ENCODE measurements around the gene AP5Z1. TPM values are rescaled to one million over a fixed set of nuclear protein-coding genes. Genes with fewer than 3 reads are reported as not detected.

The AP5Z1 gene
- total and polyA plus RNA-seq, 2 experiments from 2014 or later: 31.2 to 44.5 TPM

- DNase-seq: no peak
- no peaks in the 10 kb centered on the region for H4K20me1 ChIP-seq (ENCODE audit: insufficient read depth)
These were observed 28.2 kb downstream of the AP5Z1 start for GRCh38 chr7:4803397-4804241.

GRCh38 chr7:4805110-4805983 is 29.9 kb downstream of the AP5Z1 start:
- Histone ChIP-seq H3K27me3 (replicated peaks; ENCODE audit: insufficient read depth) (no peaks in the 10 kb centered on the region), H3F3A (ENCODE audit: insufficient read depth) (no peaks in the 10 kb centered on the region), H3K36me3 (ENCODE audit: low read depth) (no peaks in the 10 kb centered on the region), H3K4me2 (ENCODE audit: unreplicated experiment) (no peak overlapping the region), H3K4me3 (no peak overlapping the region), H3K79me2 (ENCODE audit: insufficient read depth) (no peaks in the 10 kb centered on the region), H3K9me3 (ENCODE audit: low read depth) (no peaks in the 10 kb centered on the region), H3K9me2 (ENCODE audit: insufficient read depth) (no peaks in the 10 kb centered on the region), H2AFZ (no peak overlapping the region), H3K9ac (no peak overlapping the region), H4K20me1 (ENCODE audit: insufficient read depth) (no peaks in the 10 kb centered on the region), H3K4me1 (ENCODE audit: insufficient read depth) (no peaks in the 10 kb centered on the region), H3K27ac (no peak overlapping the region)
- in situ Hi-C loops (cut with MboI): no loop called here
- WGBS, 2 experiments (ENCODE audit: low coverage in 1 of 2, low lambda C conversion rate in 2 of 2, missing lambda C conversion rate in 2 of 2): 80 to 85% methylated on average over 21 to 25 of the region's 29 CpGs
- TF ChIP-seq EZH2 (IDR thresholded peaks at IDR 0.05; ENCODE audit: insufficient read depth, poor library complexity, severe bottlenecking) (no peak), EZH2phosphoT487 (IDR thresholded peaks at IDR 0.05; ENCODE audit: insufficient read depth, low read depth) (no peak)
- no peak for DNase-seq

More at GRCh38 chr7:4803397-4804241, 28.2 kb downstream of the AP5Z1 start:
- H3K27ac ChIP-seq: no peak overlapping the region
- H3K4me1 ChIP-seq (ENCODE audit: insufficient read depth): no peaks in the 10 kb centered on the region
- TF ChIP-seq EZH2phosphoT487 (IDR thresholded peaks at IDR 0.05; ENCODE audit: insufficient read depth, low read depth) (no peak), EZH2 (IDR thresholded peaks at IDR 0.05; ENCODE audit: insufficient read depth, poor library complexity, severe bottlenecking) (no peak)
- H3F3A ChIP-seq (ENCODE audit: insufficient read depth): no peaks in the 10 kb centered on the region
- H3K79me2 ChIP-seq (ENCODE audit: insufficient read depth): no peaks in the 10 kb centered on the region
- H3K9ac ChIP-seq: no peak overlapping the region
- no peak overlapping the region for H2AFZ ChIP-seq
- H3K9me3 ChIP-seq (ENCODE audit: low read depth): no peaks in the 10 kb centered on the region
- H3K4me3 ChIP-seq: no peak overlapping the region
- no peak overlapping the region for H3K4me2 ChIP-seq (ENCODE audit: unreplicated experiment)
- H3K36me3 ChIP-seq (ENCODE audit: low read depth): no peaks in the 10 kb centered on the region
- no peaks in the 10 kb centered on the region for H3K27me3 ChIP-seq (replicated peaks; ENCODE audit: insufficient read depth)
- in situ Hi-C loops (cut with MboI): no loop called here
- H3K9me2 ChIP-seq (ENCODE audit: insufficient read depth): no peaks in the 10 kb centered on the region
- 71 to 77% methylated on average over 26 to 37 of the region's 41 CpGs for WGBS, 2 experiments (ENCODE audit: low coverage in 1 of 2, low lambda C conversion rate in 2 of 2, missing lambda C conversion rate in 2 of 2)

GRCh38 chr7:4805984-4806300 is 30.5 kb downstream of the AP5Z1 start:
- Histone ChIP-seq H3K27ac (no peak overlapping the region), H3F3A (ENCODE audit: insufficient read depth) (no peaks in the 10 kb centered on the region), H3K27me3 (replicated peaks; ENCODE audit: insufficient read depth) (no peaks in the 10 kb centered on the region), H3K36me3 (ENCODE audit: low read depth) (no peaks in the 10 kb centered on the region), H3K4me1 (ENCODE audit: insufficient read depth) (no peaks in the 10 kb centered on the region), H3K4me3 (no peak overlapping the region), H3K9me2 (ENCODE audit: insufficient read depth) (no peaks in the 10 kb centered on the region), H3K4me2 (ENCODE audit: unreplicated experiment) (no peak overlapping the region), H4K20me1 (ENCODE audit: insufficient read depth) (no peaks in the 10 kb centered on the region), H3K9me3 (ENCODE audit: low read depth) (no peaks in the 10 kb centered on the region), H3K9ac (no peak overlapping the region), H2AFZ (no peak overlapping the region), H3K79me2 (ENCODE audit: insufficient read depth) (no peaks in the 10 kb centered on the region)
- 79 to 82% methylated on average over 7 to 8 of the region's 8 CpGs for WGBS, 2 experiments (ENCODE audit: low coverage in 1 of 2, low lambda C conversion rate in 2 of 2, missing lambda C conversion rate in 2 of 2)
- in situ Hi-C loops (cut with MboI): no loop called here
- no peak for TF ChIP-seq EZH2 (IDR thresholded peaks at IDR 0.05; ENCODE audit: insufficient read depth, poor library complexity, severe bottlenecking)
- no peak for TF ChIP-seq EZH2phosphoT487 (IDR thresholded peaks at IDR 0.05; ENCODE audit: insufficient read depth, low read depth)
- no peak for DNase-seq

GRCh38 chr7:4806983-4807597 is 31.7 kb downstream of the AP5Z1 start:
- 76 to 88% methylated on average over 10 to 17 of the region's 17 CpGs for WGBS, 2 experiments (ENCODE audit: low coverage in 1 of 2, low lambda C conversion rate in 2 of 2, missing lambda C conversion rate in 2 of 2)
- H3F3A ChIP-seq (ENCODE audit: insufficient read depth): no peaks in the 10 kb centered on the region
- in situ Hi-C loops (cut with MboI): no loop called here
- H3K4me3 ChIP-seq: no peak overlapping the region
- H3K9me2 ChIP-seq (ENCODE audit: insufficient read depth): no peaks in the 10 kb centered on the region
- no peak overlapping the region for H3K27ac ChIP-seq
- no peak for DNase-seq
- no peaks in the 10 kb centered on the region for H4K20me1 ChIP-seq (ENCODE audit: insufficient read depth)
- no peaks in the 10 kb centered on the region for H3K79me2 ChIP-seq (ENCODE audit: insufficient read depth)
- no peaks in the 10 kb centered on the region for H3K36me3 ChIP-seq (ENCODE audit: low read depth)
- H3K4me1 ChIP-seq (ENCODE audit: insufficient read depth): no peaks in the 10 kb centered on the region
- H3K4me2 ChIP-seq (ENCODE audit: unreplicated experiment): no peak overlapping the region
- no peaks in the 10 kb centered on the region for H3K27me3 ChIP-seq (replicated peaks; ENCODE audit: insufficient read depth)
- no peak overlapping the region for H2AFZ ChIP-seq
- no peak for TF ChIP-seq EZH2phosphoT487 (IDR thresholded peaks at IDR 0.05; ENCODE audit: insufficient read depth, low read depth)
- no peak for TF ChIP-seq EZH2 (IDR thresholded peaks at IDR 0.05; ENCODE audit: insufficient read depth, poor library complexity, severe bottlenecking)
- H3K9ac ChIP-seq: no peak overlapping the region
- no peaks in the 10 kb centered on the region for H3K9me3 ChIP-seq (ENCODE audit: low read depth)

All from GM23248 (cell line).